H1 (cell line): Measurements from ENCODE around the gene KISS1R. TPM values are rescaled to one million over a fixed set of nuclear protein-coding genes. Genes with fewer than 3 reads are reported as not detected.

ENCODE experiments used
- CTCF ChIA-PET: fragments of 300-600 bp; sonication (Branson Sonifier 250); formaldehyde crosslinking; loops from one replicate; lab custom pipeline; 2021; ENCODE audit not compliant: partially characterized antibody; lab: Charles Lee
- POLR2A ChIA-PET: fragments of 300-600 bp; sonication (Branson Sonifier 250); formaldehyde crosslinking; loops from one replicate; lab custom pipeline; 2021; ENCODE audit warnings: inconsistent platforms; ENCODE audit not compliant: partially characterized antibody; lab: Charles Lee
- DNase-seq, 2 experiments: peaks; one replicate each; pipeline versions ENCODE4 v3.0.0 to v3.0.0-alpha.2; 2010 to 2022; ENCODE audit warnings: low spot score in 2 of 2, low read depth in 1 of 2, mixed read lengths in 1 of 2
- FAIRE-seq: peaks from 2 replicates; lab custom pipeline; 2011; peaks lifted over from hg19 to GRCh38; lab: Jason Lieb, UNC
- H2AFZ ChIP-seq: 2 replicates; pipeline ENCODE4 v1.8.1; 2012; ENCODE audit warnings: low read length, inconsistent platforms
- H2AK5ac ChIP-seq: 2 replicates; pipeline ENCODE4 v1.6.1; 2013; ENCODE audit warnings: low read depth, low read length
- H2BK120ac ChIP-seq: replicated peaks from 2 replicates; pipeline ENCODE3; 2013; ENCODE audit warnings: low read depth, low read length, inconsistent platforms
- H2BK12ac ChIP-seq: 2 replicates; pipeline ENCODE4 v1.6.1; 2013; ENCODE audit warnings: low read depth, low read length
- H2BK15ac ChIP-seq: 2 replicates; pipeline ENCODE4 v1.6.1; 2013; ENCODE audit warnings: low read length
- H2BK20ac ChIP-seq: 2 replicates; pipeline ENCODE4 v1.6.1; 2013; ENCODE audit warnings: low read length
- H2BK5ac ChIP-seq: 2 replicates; pipeline ENCODE4 v1.6.1; 2013; ENCODE audit warnings: low read depth, low read length
- H3K14ac ChIP-seq: 2 replicates; pipeline ENCODE4 v1.6.1; 2013; ENCODE audit warnings: inconsistent platforms; ENCODE audit not compliant: insufficient read length
- H3K18ac ChIP-seq: 2 replicates; pipeline ENCODE4 v1.6.1; 2013; ENCODE audit warnings: low read length; ENCODE audit errors: extremely low read depth
- H3K23ac ChIP-seq: 2 replicates; pipeline ENCODE4 v1.6.1; 2013; ENCODE audit warnings: inconsistent platforms; ENCODE audit not compliant: insufficient read length
- H3K23me2 ChIP-seq: 2 replicates; pipeline ENCODE4 v1.6.1; 2013; ENCODE audit warnings: low read depth, low read length
- H3K27ac ChIP-seq: 2 replicates; pipeline ENCODE4 v1.6.1; 2011; ENCODE audit warnings: low read depth, low read length, inconsistent platforms
- H3K27me3 ChIP-seq, 4 experiments: replicated peaks in 1 of 4; 1 replicate in 1 of 4; 2 replicates in 3 of 4; pipeline versions ENCODE4 v1.6.1 to v1.8.1; 2011 to 2013; ENCODE audit warnings: low read length in 3 of 4, mild to moderate bottlenecking in 3 of 4, inconsistent platforms in 2 of 4, mixed read lengths in 2 of 4, moderate library complexity in 1 of 4; ENCODE audit not compliant: control insufficient read depth in 3 of 4, insufficient read depth in 3 of 4; ENCODE audit errors: extremely low read depth in 1 of 4
- H3K36me3 ChIP-seq, 4 experiments: 2 replicates each; pipeline versions ENCODE4 v1.6.1 to v1.8.1; 2011 to 2013; ENCODE audit warnings: mild to moderate bottlenecking in 4 of 4, low read length in 3 of 4, moderate library complexity in 2 of 4, control low read depth in 1 of 4, inconsistent platforms in 1 of 4; ENCODE audit not compliant: insufficient read depth in 4 of 4, control insufficient read depth in 2 of 4
- H3K4ac ChIP-seq: replicated peaks from 2 replicates; pipeline ENCODE3; 2013; ENCODE audit warnings: low read length, low read depth, mixed read lengths, inconsistent platforms; ENCODE audit not compliant: insufficient read length
- H3K4me1 ChIP-seq, 4 experiments: replicated peaks in 1 of 4; 1 replicate in 1 of 4; 2 replicates in 3 of 4; pipeline versions ENCODE4 v1.6.1 to v1.8.1; 2011 to 2013; ENCODE audit warnings: low read length in 3 of 4, inconsistent platforms in 2 of 4, mixed read lengths in 1 of 4; ENCODE audit not compliant: insufficient read depth in 4 of 4, control insufficient read depth in 3 of 4
- H3K4me2 ChIP-seq, 2 experiments: 2 replicates each; pipeline versions ENCODE4 v1.6.1 to v1.8.1; 2011 to 2013; ENCODE audit warnings: low read depth in 2 of 2, low read length in 2 of 2, control low read depth in 1 of 2, inconsistent platforms in 1 of 2, mild to moderate bottlenecking in 1 of 2; ENCODE audit not compliant: insufficient read depth in 1 of 2
- H3K4me3 ChIP-seq, 4 experiments: fragments of 200-600, 300-600 bp in 1 of 4; sonication (generic), shearing (Covaris generic), sonication (Bioruptor Twin) in 1 of 4; 2 replicates each; pipeline versions ENCODE4 v1.5.1 to v1.8.1; 2011 to 2016; ENCODE audit warnings: low read length in 4 of 4, low read depth in 3 of 4, control low read depth in 2 of 4, inconsistent platforms in 2 of 4, mild to moderate bottlenecking in 2 of 4, mixed read lengths in 1 of 4, moderate library complexity in 1 of 4; ENCODE audit not compliant: insufficient read depth in 2 of 4; ENCODE audit errors: extremely low read depth in 1 of 4
- H3K56ac ChIP-seq: replicated peaks from 2 replicates; pipeline ENCODE3; 2013; ENCODE audit warnings: low read depth, mild to moderate bottlenecking, mixed read lengths, low read length, inconsistent platforms; ENCODE audit not compliant: insufficient read length
- H3K79me1 ChIP-seq: 2 replicates; pipeline ENCODE4 v1.6.1; 2013; ENCODE audit warnings: low read depth, low read length, control low read depth
- H3K79me2 ChIP-seq, 2 experiments: 2 replicates each; pipeline versions ENCODE4 v1.6.1 to v1.8.1; 2012 to 2013; ENCODE audit warnings: low read length in 2 of 2, mild to moderate bottlenecking in 2 of 2, inconsistent platforms in 1 of 2; ENCODE audit not compliant: insufficient read depth in 2 of 2, control insufficient read depth in 1 of 2
- H3K9ac ChIP-seq, 4 experiments: replicated peaks in 1 of 4; 1 replicate in 1 of 4; 2 replicates in 3 of 4; pipeline versions ENCODE4 v1.6.1 to v1.8.1; 2011 to 2013; ENCODE audit warnings: low read depth in 3 of 4, low read length in 3 of 4, control low read depth in 2 of 4, mild to moderate bottlenecking in 2 of 4, moderate library complexity in 2 of 4, inconsistent platforms in 1 of 4; ENCODE audit errors: extremely low read depth in 1 of 4
- H3K9me3 ChIP-seq, 2 experiments: 2 replicates each; pipeline versions ENCODE4 v1.6.1 to v1.8.1; 2012 to 2013; ENCODE audit warnings: mild to moderate bottlenecking in 2 of 2, moderate library complexity in 2 of 2, control low read depth in 1 of 2, inconsistent platforms in 1 of 2, low read depth in 1 of 2, low read length in 1 of 2, mixed read lengths in 1 of 2; ENCODE audit not compliant: insufficient read depth in 2 of 2
- H4K20me1 ChIP-seq, 2 experiments: replicated peaks in 1 of 2; 2 replicates each; pipeline versions ENCODE3 to v1.8.1; 2011 to 2013; ENCODE audit warnings: inconsistent platforms in 2 of 2, low read length in 2 of 2, mild to moderate bottlenecking in 1 of 2; ENCODE audit not compliant: insufficient read depth in 2 of 2, control insufficient read depth in 1 of 2
- H4K5ac ChIP-seq: 2 replicates; pipeline ENCODE4 v1.6.1; 2013; ENCODE audit warnings: low read length, low read depth, mixed read lengths, inconsistent platforms; ENCODE audit not compliant: insufficient read length
- H4K8ac ChIP-seq: 2 replicates; pipeline ENCODE4 v1.8.0; 2013; ENCODE audit warnings: mild to moderate bottlenecking, moderate library complexity, low read length, inconsistent platforms; ENCODE audit not compliant: insufficient read depth; ENCODE audit errors: extremely low read depth
- H4K91ac ChIP-seq: replicated peaks from 2 replicates; pipeline ENCODE3; 2013; ENCODE audit warnings: low read length, mixed read lengths, inconsistent platforms; ENCODE audit not compliant: insufficient read length
- ASH2L ChIP-seq: fragments of 200-600, 300-600 bp; sonication (generic); IDR thresholded peaks from one replicate; pipeline ENCODE4 v1.7.1; 2017; ENCODE audit warnings: low read length
- BRCA1 ChIP-seq: IDR thresholded peaks from 2 replicates; pipeline ENCODE4 v1.6.1; 2012; ENCODE audit warnings: low read depth, low read length, improper control_type of control experiment
- CBX8 ChIP-seq: fragments of 300-800, 300-1000 bp; sonication (generic); IDR thresholded peaks from 2 replicates; pipeline ENCODE4 v1.7.1; 2016; ENCODE audit warnings: low read depth, low read length, borderline replicate concordance
- CEBPB ChIP-seq: IDR thresholded peaks from 2 replicates; pipeline ENCODE4 v1.6.1; 2012; ENCODE audit warnings: low read depth, low read length
- CHD2 ChIP-seq: IDR thresholded peaks from 2 replicates; pipeline ENCODE4 v1.6.1; 2012; ENCODE audit warnings: low read length, improper control_type of control experiment
- EGR1 ChIP-seq: IDR thresholded peaks from 2 replicates; pipeline ENCODE4 v1.6.1; 2011; ENCODE audit warnings: low read depth, low read length, borderline replicate concordance
- EP300 ChIP-seq, 2 experiments: IDR thresholded peaks; 1 replicate in 1 of 2; 2 replicates in 1 of 2; pipeline ENCODE4 v1.6.1; 2011 to 2012; ENCODE audit warnings: low read depth in 2 of 2, low read length in 2 of 2, mild to moderate bottlenecking in 2 of 2, borderline replicate concordance in 1 of 2, inconsistent platforms in 1 of 2, moderate library complexity in 1 of 2
- EZH2 ChIP-seq: fragments of 200-600 bp; sonication (generic); IDR thresholded peaks from 2 replicates; pipeline ENCODE4 v1.7.1; 2012; ENCODE audit warnings: low read depth, mild to moderate bottlenecking, moderate library complexity, low read length, inconsistent platforms; ENCODE audit not compliant: severe bottlenecking
- JUND ChIP-seq: IDR thresholded peaks from 2 replicates; pipeline ENCODE4 v1.6.1; 2011; ENCODE audit warnings: mild to moderate bottlenecking, improper control_type of control experiment, low read length
- KDM4A ChIP-seq: IDR thresholded peaks from one replicate; pipeline ENCODE4 v1.7.1; 2012; ENCODE audit warnings: low read depth, mild to moderate bottlenecking, moderate library complexity, low read length, inconsistent platforms; ENCODE audit not compliant: severe bottlenecking
- MAFK ChIP-seq: IDR thresholded peaks from 2 replicates; pipeline ENCODE4 v1.6.1; 2012; ENCODE audit warnings: low read depth, mild to moderate bottlenecking, improper control_type of control experiment, low read length
- RAD21 ChIP-seq, 2 experiments: IDR thresholded peaks in 1 of 2; conservative IDR thresholded peaks in 1 of 2; 2 replicates each; pipeline ENCODE4 v1.6.1; 2011; ENCODE audit warnings: low read depth in 2 of 2, low read length in 2 of 2, improper control_type of control experiment in 1 of 2, inconsistent platforms in 1 of 2, mild to moderate bottlenecking in 1 of 2, moderate library complexity in 1 of 2
- RNF2 ChIP-seq: fragments of 200-900, 300-1000 bp; sonication (generic); IDR thresholded peaks from 2 replicates; pipeline ENCODE4 v1.7.1; 2016; ENCODE audit warnings: borderline replicate concordance, low read depth, mild to moderate bottlenecking, antibody characterized with exemption, low read length; ENCODE audit not compliant: poor library complexity, severe bottlenecking; ENCODE audit errors: missing control alignments
- RXRA ChIP-seq: IDR thresholded peaks from 2 replicates; pipeline ENCODE4 v1.6.1; 2011; ENCODE audit warnings: low read depth, mild to moderate bottlenecking, low read length, moderate library complexity; ENCODE audit not compliant: insufficient read depth
- WGBS, 2 experiments: shearing (Covaris generic) in 1 of 2; methylation state at CpG; one replicate each; pipeline versions ENCODE4 v1.1.6 to v1.1.7; 2013 to 2015; ENCODE audit warnings: low lambda C conversion rate in 2 of 2, mixed read lengths in 2 of 2, inconsistent platforms in 1 of 2, low coverage in 1 of 2, missing lambda C conversion rate in 1 of 2; ENCODE audit not compliant: insufficient replicate concordance in 2 of 2, insufficient coverage in 1 of 2, insufficient read length in 1 of 2; ENCODE audit errors: extremely low coverage in 1 of 2, missing lambda C conversion rate in 1 of 2; 5-methylcytosine and 5-hydroxymethylcytosine counted together
- polyA plus RNA-seq, 7 experiments: library from polyadenylated mRNA; depleted of rRNA in 3 of 7; stranded (reverse) in 5 of 7; unstranded in 2 of 7; fragments of >200 nt in 5 of 7; fragments of 200-250 nt in 2 of 7; gene quantifications; 1 replicate in 5 of 7; 2 replicates in 1 of 7; 4 replicates in 1 of 7; pipeline versions ENCODE4 v1.2.1 to v1.2.3, GENCODE V29; 2011 to 2013; ENCODE audit warnings: missing spikeins in 2 of 7, mixed read lengths in 2 of 7
- total RNA-seq: library from RNA; stranded (reverse); fragmentation: NEBNext Ultra II Directional; extraction: Animal tissue kit (Norgen Biotek cat#: 25700); gene quantifications from 2 replicates; pipeline ENCODE4 v1.2.1, GENCODE V29; 2021

The KISS1R gene
- total and polyA plus RNA-seq, 2 of the 8 experiments (the other 6 are each of a cell fraction or from before 2014, with no cell fraction given), result 2.3 to 2.7 TPM

- no peak overlapping the region for H3K14ac ChIP-seq
- peaks cover 0 to 16% (median 8%) of the 10 kb centered on the region in 4 experiments; a peak in 3 of 8 replicates for H3K36me3 ChIP-seq
- H2BK5ac ChIP-seq, result no peak overlapping the region
- ChIA-PET CTCF (interaction anchor here (1.1 kb wide), 1 partner anchor 41 kb away, joined by 4 read pairs; no protein-coding TSS in a partner anchor), POLR2A (no interaction called here)
- no peak overlapping the region for H3K27ac ChIP-seq
- H3K79me2 ChIP-seq, result peaks cover 0 to 44% of the 10 kb centered on the region in 2 experiments; a peak in 3 of 4 replicates
- H2BK12ac ChIP-seq, result no peak overlapping the region
- H3K23ac ChIP-seq, result no peak overlapping the region
- H3K27me3 ChIP-seq, result no peaks in the 10 kb centered on the region
- H3K56ac ChIP-seq, result no peak overlapping the region
- no peak overlapping the region for H3K4ac ChIP-seq
- peaks cover 0 to 8% of the 10 kb centered on the region in 2 experiments for H4K20me1 ChIP-seq
- H4K5ac ChIP-seq, result no peak overlapping the region
- DNase-seq (no peak), FAIRE-seq (no peak)
- H4K91ac ChIP-seq, result no peak overlapping the region
- no peak overlapping the region; the same call in 1 of the 2 replicates for H4K8ac ChIP-seq
- no peak overlapping the region for H3K9ac ChIP-seq
- H2BK120ac ChIP-seq, result no peak overlapping the region
- H3K18ac ChIP-seq, result no peak overlapping the region
- no peaks in the 10 kb centered on the region for H3K9me3 ChIP-seq
- H2AK5ac ChIP-seq, result no peak overlapping the region
- H2AFZ ChIP-seq, result no peak overlapping the region
- H3K4me2 ChIP-seq, result no peak overlapping the region
- H2BK15ac ChIP-seq, result no peak overlapping the region
- WGBS, 2 experiments, result 92% methylated on average over 6 of the region's 6 CpGs; no CpG with 5 or more reads in 1 of the 2 experiments
- peaks cover 2 to 22% (median 10%) of the 10 kb centered on the region in 4 experiments for H3K4me1 ChIP-seq
- H3K79me1 ChIP-seq, result peaks cover 6% of the 10 kb centered on the region; the same call in 1 of the 2 replicates
- peaks cover 3% of the 10 kb centered on the region for H3K23me2 ChIP-seq
- H3K4me3 ChIP-seq, result no peak overlapping the region
- H2BK20ac ChIP-seq, result no peak overlapping the region
- TF ChIP-seq CBX8 (no peak), KDM4A (no peak), EP300 (IDR thresholded peaks at IDR 0.05; ENCODE audit: borderline replicate concordance in 1 of 2, low read depth in 2 of 2, low read length in 2 of 2) (no peak), CEBPB (no peak), RAD21 (IDR thresholded peaks at IDR 0.05 in 1 of 2, conservative IDR thresholded peaks at IDR 0.05 in 1 of 2; ENCODE audit: low read depth in 2 of 2, low read length in 2 of 2) (no peak), RNF2 (no peak), CHD2 (no peak), ASH2L (no peak), MAFK (no peak), RXRA (no peak), EGR1 (no peak), EZH2 (no peak), BRCA1 (no peak), JUND (no peak)
Measured at GRCh38 chr19:929891-930258, 12.7 kb downstream of the KISS1R start.
